ENCODE data around the gene KCNIP1.

The KCNIP1 gene

DNA sequence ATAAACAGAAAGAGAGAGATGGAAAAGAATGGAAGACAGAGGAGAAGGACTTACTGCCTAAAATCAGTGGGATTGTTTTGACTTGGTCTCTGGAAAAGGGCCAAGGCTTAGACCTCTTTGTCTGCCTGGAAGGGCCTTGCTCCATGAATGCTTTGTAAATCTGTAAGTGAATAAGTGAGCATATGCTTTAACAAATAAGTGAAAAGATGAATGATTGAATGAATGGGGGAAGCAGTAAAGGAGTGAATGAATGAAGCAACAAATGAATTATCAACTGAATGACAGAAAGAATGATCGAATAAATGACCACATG lies 5.5 kb downstream of the KCNIP1 start:
- DNase-seq, result no peak

DNA sequence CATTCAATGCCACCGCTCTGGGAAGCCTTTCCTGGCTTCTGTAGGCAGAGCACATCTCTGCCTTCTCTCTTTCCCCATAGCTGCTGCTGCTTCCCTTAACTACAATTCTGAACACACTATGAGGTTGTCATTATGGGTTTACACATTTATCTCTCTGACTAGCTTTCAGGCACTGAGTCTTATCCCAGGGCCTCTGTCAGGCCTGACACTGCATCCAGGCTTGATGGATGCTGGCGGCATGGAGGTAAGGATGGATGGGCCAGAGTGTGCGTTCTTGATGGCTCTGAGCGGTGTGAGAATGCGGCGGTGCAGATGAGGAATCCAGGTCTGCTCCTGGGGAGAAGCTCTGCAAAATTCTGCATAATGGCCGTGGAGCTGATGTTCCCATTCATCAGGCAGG lies 6.3 kb downstream of the KCNIP1 start:
- no peak for DNase-seq

DNA sequence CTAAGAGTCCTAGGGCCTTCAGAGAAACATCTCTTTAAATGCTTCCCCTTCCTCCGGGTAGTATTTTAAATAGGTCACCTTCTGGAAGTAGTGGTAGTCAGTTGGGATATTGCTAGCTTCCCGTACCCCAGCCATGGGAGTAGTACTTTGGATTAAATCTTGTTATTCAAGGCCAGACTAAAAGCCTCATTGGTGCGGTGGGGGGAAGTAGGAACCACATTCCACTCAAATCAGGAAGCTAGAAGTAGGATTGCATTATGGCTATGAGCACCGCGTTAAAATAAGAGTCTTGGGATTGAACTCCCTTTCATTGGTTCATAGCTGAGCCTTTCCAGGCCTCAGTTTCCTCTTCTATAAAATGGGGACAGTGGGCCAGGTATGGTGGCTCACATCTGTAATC lies 6.7 kb downstream of the KCNIP1 start:
- no peak for DNase-seq

DNA sequence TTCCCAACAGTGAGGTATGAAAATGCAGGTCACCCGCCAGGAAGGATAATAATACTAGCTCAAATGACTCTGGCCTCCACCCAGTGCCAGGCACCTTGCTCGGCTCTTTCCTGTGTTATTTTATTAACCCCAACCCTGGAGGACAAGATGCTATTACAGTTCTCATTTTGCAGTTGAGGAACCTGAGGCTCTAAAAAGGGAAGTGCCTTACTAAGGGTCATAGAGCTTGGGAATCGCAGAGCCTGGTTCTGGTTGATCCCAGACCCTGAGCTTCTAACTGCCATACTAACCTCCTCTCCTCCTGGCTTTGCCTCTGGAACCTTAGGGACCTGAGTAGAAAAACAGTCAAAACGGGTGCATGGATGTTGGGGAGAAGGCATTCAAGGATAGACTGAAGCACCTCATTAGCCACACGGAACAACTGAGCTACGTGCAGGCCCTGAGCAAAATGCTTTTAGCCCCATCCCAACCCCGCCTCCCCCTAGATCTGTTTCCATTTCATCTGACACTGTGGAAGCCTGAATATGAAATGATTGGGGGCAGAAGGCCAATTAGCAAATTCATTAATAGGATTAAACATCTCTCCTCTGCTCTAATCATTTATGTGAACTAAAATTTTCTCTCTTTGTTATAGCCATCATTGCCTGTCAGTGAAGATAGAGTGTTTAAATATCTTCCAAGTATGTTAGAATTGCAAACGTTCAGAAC lies 7.9 kb downstream of the KCNIP1 start:
- DNase-seq, result no peak

DNA sequence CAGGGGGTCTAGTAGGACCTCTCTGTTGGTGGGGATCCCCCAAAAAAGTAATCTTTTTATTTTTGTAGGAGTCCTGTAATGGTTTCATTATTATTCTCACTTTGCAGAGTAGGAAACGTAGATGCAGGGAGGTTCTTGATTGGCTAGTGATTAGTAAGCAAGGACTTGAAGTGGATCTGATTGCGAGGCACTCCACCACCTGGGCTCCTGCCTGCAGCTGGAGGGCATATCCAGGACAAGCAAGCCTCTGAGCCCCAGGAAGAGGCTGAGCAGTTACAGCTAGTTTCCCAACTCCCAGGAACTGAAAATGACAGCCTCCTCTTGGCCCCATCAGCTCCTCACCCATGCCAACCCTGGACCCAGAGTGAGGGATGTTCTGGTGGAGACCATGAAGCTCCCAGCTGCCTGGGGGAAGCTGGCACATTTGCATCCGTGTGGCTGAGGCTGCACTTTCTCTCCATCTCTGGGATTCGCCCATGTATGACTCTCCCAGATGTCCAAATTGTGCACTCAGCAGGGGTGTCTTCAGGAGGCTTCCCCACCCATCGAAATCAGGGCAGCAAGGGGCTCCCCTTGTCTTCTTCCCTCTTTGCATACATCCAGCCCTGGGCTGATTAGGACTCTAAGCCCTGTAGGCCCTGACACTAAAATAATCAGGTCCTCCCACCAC lies 10.2 kb downstream of the KCNIP1 start:
- DNase-seq, result no peak

DNA sequence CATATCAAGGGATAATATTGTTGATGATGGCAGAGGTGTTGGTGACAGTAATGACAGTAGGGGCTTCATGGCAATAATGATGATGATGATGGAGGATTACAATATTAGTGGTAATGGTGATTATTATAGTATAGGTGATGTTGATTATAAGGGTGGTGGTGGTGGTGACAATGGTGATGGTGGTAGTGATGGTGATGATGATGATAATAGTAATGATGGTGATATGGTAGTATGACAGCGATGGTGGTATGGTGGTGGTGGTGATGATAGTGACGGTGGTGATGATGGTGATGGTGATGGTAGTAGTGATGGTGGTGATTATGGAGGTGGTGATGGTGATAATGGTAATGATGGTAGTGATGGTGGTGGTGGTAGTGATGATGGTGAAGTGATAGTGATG lies 13.6 kb downstream of the KCNIP1 start:
- DNase-seq, result no peak

DNA sequence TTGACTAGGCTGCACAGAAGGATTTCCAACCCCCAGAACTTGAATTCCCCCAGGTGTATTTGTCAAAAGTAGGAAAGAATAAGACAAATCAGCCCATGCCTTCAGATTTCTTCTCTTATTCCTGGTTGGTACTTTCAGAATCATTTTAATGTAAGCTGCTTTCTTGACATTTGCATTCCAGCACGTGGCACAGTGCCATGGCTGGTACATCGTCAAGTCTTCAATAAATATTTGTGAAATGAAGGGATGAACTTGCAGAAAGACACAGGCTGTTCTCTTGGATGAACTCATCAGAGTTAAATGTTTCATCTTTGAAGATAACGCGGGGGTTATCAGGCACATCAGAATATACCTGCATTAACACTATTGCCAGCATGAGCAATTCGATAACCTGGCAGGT lies 14.5 kb downstream of the KCNIP1 start:
- no peak for DNase-seq

DNA sequence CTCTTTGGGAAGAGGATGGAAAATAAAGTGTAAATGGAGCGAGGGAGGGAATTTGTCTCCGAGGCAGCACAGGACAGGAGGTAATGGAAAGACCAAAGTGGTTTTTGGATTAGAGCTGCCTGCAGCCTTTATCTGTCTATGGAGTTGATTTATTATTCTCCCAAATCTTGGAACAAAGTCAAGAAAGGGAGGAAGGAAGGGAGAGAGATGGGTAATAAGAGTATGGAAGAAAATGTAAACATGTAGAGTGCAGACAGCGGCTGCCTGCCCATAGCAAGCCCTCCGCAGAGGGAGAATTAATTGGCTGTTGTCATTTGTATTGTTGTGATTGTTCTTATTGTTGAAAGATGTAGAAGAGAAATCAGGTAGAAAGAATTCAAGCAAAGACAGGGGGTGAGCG lies 15.7 kb downstream of the KCNIP1 start:
- DNase-seq, result no peak

DNA sequence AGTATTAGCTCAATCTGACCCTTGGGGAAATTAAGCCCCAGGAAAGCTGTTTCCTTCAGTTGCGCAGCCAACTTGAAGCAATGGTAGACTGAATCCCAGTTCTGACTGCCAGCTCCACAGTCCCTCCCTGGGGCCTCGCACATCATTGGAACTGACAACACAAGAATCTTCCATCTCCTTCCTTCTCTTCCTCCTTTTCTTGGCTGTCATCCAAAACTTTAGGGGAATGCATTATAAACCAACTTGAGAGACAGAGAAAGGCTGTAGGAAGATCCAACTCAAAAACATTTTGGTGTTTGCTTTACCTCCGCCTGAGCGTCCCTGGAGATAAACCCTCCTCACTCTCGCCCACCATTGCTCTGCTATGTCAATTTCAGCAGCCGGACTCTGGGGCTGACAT lies 16.6 kb downstream of the KCNIP1 start:
- no peak for DNase-seq

DNA sequence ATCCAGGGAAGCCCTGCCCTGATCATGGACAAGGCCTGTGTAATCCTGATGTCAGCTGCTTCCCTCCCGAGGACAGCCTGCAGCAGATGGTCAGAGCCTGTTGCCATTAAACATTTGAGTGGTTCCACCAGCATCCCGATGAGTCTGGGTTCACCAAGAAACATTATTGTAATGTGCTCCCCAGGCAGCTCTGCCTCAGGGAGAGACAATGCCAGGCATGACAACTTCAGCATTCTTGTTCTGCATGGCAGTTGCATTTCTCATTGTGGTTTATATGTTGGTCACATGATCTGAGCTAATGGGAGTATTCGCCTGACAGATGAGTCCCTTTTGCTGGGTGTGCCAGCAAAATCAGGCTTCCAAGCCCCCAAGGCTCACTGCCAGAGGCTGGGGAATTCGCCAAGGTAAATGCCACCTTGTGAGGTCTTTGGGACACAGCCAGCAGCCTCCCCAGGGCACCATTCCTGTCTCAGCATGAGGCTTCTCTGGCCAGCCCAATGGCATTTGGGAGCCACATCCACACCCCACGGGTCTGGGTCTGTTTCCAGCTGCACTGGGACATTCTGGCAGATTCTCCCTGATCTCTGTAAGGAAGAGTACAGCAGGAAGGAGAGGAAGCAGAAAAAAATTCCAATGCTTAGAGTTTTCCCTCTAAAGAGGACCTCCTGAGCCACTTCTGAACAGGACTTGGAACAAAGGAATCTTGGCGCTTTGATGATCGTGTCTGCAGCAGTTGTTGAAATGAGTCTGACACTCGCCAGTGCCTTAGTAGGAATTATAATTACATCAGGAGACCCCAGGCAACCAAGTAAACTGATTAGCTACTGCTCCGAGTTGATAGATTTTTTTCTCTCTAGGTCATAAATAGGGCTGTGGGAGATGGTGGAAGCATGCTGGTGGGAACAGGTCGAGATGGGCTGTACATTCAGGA lies 18.7 kb downstream of the KCNIP1 start:
- DNase-seq, result no peak

DNA sequence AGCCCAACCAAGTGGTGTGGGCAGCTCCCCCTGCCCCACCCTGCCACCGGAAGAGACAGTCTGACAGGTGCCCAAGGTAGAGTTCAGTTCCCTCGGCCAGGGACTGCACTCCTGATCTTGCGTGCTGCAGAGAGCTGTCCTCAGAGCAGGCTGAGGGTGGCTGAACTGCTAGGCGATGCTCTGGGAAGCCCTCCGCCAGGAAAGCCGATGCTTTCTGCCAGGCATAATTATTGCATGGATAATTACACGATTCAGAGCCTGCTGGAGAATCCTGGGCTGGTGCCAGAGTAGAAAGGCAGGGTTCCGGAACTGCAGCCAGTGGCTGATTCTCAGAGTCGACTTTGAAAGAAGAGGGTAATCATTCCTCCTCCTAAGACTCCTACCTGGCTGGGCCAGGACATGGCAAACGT lies 19.3 kb downstream of the KCNIP1 start:
- DNase-seq, result no peak

DNA sequence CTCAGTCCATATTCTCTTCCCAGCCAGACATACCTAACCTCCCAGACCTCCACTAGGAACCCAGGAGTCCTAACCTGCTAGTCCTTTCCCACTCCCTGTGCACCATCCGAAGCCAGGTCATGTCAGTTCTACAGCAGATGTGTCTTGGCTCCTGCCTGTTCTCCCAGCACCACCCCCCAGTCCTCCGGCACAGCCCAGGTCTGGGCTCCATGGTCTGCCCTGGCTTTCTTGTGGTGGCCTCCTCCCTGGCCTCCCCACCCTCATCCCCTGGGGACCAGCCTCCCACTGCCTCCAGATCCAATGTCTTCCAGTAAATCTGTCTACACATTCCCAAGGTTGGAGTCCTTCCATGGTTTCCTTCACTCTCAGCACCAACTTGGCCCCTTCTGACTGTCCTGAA lies 20.0 kb downstream of the KCNIP1 start:
- DNase-seq, result no peak

DNA sequence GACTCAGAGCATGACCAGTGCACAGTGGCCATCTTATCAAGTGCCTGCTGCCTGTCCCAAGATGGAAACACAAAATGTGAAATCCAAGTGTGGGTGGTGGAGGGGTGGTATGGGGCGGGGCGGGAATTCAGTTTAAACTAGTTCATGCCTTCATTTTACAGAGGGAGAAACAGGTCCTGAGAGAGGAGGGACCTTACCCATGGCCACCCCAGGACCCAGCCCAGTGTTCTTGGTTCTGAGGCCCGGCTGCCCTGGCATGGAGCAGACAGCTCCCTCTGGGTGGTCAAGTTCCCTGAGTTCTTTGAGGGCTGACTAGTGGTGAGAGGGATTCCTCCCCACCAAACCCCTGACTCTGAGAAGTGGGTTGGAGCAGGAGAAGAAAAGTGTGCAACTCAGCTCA lies 20.8 kb downstream of the KCNIP1 start:
- no peak for DNase-seq

DNA sequence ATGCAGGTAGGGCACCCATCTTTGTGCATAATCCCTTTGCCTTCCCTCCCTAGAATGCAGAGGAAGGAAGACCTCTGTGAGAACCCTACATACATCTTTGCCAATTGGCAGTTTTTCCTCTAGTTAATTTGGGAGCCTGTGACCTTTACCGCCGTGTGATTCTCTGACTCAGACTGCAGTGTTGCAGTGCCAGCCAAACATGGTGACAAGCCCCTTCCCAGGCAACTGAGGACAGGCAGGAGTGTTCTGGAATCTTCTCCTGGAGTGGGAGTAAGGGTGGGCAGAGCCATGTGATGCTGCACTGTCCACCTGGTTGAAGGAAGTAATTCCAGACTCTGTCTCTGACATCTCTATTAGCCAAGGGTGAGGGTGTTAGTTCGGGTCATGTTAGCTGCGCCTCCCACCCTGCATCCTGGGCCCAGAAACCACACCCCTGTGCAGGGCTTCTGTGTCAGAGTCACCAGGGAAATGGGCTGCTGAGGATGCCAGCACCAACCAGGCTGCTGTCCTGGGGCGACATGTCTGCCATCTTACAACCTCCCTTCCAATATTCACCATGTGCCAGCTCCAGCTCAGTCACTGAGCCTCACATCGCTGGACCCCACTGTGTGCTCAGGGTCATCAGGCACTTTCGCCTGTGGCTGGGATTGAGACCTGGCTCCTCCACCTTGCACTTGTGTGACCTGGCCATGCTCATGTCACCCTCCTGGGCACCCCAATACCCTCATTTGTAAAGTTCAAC lies 21.8 kb downstream of the KCNIP1 start:
- no peak for DNase-seq

DNA sequence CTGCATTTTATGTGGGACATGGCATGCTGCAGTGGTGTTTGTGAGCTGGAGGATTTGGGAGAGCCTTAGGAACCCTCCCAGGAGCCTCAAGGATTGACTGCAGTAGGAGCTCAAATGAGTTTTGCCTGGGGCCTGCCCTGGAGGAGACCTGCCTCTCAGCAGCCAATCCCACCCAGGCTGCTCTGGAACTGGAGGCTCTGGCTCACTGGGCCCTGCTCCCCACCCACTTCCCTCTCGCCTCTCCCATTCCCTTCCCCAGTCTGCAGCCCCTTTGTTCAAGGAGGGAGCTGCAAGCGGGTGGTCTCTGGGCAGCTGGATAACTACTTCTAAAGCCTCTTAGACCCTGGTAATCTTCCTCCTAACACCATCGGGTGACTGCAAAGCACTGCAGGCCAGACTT lies 24.2 kb downstream of the KCNIP1 start:
- DNase-seq, result no peak

DNA sequence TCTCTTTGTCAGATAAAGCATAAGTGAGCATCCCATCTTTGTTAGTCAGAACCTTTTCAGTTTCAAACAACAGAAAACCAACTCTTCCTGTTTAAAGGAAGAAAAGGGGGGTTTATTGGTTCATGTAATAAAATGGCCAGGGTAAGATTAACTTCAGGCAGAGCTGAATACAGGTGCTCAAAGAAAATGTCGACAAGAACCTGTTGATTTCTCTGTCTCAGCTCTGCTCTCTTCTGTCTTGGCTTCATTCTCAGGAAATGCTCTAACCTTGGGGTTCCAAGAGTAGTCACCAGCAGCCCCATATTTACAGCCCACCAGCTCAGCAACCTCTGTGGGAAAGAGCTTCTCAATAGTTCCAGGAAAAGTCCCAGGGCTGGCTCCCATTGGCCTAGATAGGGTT lies 25.2 kb downstream of the KCNIP1 start:
- DNase-seq, result no peak

DNA sequence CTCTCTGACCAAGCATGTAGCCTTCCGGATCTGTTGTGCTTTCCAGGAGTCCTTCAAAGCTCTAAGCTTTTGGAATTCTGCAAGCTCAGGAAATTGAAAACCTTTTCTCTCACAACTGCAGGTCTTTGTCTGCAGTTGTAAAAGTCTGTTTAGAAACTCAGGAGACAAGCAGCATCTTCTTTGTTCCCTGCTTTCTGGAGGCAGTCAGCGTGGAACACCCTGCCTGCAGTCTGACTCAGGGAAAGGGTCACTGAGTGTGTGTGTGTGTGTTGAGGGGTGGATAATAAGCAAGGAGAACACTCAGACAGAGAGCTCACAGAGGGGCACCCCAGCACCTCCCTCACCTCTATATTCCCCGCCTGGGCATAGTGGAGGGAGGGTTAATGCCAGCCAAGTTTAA lies 29.1 kb downstream of the KCNIP1 start:
- no peak for DNase-seq

DNA sequence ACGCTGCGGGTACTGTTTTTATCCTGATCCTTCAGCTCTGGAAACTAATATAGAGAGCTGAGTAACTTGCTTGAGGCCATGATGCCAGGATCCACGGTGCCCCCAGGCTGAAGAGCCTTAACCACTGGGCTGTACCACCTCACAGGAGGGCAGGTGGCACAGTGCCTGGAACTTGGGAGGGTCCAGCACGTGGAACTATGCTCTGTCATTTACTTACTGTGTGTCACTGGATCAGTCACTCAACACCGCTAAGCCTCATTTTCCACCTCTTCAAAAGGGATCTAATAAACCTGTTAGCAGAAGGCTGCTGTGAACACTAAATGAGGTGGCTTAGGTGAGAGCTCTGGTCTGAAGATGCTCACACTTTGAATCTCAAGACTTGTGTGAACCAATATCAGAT lies 29.6 kb downstream of the KCNIP1 start:
- no peak for DNase-seq

DNA sequence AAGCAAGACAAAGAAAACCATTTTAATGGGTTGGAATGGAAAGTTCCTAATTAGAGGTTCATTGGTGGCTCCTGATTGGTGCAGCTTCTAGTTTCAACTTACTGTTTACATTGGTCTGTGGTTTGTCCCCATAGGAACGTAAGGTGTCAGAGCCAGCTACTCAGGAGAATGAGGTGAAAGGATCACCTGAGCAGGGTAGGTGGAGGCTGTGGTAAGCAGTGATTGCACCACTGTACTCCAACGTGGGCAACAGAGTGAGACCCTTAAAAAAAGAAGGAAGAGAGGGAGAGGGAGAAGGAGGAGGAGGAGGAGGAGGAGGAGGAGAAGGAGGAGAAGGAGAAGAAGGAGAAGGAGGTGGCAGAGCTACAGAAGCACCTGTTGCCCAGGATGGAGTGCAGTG lies 30.4 kb downstream of the KCNIP1 start:
- DNase-seq, result no peak

DNA sequence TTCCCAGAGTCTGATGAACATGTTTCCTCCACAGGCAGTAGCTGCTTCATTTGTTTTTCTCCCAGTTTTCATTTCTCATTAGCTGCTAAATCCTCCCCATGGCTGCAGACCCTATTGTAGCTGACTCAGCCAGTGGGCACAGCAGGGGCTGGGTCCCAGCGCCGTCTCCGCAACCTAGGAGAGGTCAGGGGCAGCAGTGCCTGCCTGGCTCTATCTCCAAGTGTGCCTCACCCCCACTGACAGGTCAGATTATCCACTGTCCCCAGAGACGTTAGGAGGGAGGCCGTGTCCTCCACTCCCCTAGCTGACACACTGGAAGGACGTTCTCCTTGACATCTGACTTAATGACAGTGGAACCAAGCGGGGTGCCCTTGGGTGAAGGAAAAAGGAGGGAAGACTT lies 31.1 kb downstream of the KCNIP1 start:
- DNase-seq, result no peak

DNA sequence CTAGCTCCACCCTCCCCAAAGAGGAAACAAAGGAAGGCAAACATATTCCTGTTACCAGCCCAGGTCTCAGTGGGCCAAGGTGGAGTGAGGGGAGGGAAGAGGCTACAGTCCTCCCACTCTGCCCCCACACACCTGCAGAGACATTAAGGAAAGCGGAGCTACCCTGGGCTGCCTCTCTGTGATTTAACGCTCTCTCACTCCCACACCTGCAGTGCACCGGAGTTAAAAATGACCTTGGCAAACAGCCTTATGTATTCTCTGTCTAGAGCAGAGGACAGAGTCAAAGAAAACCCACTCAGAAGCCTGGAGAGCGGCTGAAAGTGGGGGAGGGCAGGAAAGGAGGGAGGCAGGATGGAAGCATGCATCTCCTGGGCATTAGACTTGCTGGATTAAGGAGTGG lies 32.7 kb downstream of the KCNIP1 start:
- no peak for DNase-seq

DNA sequence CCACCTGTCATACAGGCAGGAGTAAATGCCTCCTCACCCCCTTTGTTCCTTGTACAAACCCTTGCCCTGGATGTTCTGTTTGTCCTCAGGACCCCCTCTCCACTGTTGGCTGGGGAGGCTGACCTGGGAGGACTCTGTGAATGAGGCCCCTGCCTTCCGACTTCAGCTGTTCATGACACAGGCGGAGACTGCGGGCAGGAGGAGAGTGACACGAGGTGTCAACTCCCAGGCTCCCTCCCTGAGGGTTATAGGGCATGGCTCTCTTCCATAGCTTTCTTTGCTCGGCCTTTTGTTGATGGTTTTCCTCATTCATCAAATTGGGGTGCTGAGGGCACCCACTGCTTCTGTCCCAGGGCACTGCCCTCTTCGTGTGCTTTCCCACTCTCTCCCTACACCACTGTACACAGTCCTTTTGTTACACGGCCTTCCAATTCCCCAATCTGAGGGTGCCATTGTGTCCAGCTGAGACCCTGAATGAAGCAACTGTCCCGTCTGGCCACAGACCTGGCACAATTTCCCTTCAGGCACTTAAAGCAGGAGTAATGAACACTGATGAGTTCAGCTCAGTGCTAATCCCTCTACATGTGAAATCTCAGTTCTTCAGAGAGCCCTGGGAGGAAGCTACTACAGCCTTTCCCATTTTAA lies 33.8 kb downstream of the KCNIP1 start:
- no peak for DNase-seq

DNA sequence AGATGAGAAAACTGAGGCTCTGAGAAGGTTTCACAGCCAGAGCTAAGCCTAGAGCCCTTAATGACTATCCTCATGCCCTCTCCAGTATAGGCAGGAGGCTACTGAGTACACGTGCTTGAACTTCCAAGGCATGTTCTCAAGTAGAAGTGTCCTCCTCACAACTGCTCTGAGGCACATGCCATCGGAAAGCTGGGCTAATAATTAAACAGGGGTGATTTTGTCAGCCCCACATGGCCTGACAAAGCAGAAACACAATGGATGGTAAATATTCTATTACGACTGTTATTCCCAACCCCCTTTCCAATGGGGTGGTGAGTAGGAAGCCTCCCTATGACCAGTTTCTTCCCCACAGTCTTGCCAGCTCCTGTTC lies 34.3 kb downstream of the KCNIP1 start:
- DNase-seq, result no peak

All from activated CD4-positive, alpha-beta T cell treated with anti-CD3 and anti-CD28 coated beads, Interleukin-2, amount 50 U/mL, for 1 hour (primary cell).